HG03575 (cell line): ENCODE measurements around the gene CNNM2.

Experiments
- ATAC-seq: cut with Tn5 transposase; IDR thresholded peaks from one replicate; pipeline ENCODE4 v1.9.1; 2021; ENCODE audit not compliant: unreplicated experiment, insufficient number of reproducible peaks, low FRiP score; ENCODE audit errors: extremely low read depth

Gene CNNM2

DNA sequence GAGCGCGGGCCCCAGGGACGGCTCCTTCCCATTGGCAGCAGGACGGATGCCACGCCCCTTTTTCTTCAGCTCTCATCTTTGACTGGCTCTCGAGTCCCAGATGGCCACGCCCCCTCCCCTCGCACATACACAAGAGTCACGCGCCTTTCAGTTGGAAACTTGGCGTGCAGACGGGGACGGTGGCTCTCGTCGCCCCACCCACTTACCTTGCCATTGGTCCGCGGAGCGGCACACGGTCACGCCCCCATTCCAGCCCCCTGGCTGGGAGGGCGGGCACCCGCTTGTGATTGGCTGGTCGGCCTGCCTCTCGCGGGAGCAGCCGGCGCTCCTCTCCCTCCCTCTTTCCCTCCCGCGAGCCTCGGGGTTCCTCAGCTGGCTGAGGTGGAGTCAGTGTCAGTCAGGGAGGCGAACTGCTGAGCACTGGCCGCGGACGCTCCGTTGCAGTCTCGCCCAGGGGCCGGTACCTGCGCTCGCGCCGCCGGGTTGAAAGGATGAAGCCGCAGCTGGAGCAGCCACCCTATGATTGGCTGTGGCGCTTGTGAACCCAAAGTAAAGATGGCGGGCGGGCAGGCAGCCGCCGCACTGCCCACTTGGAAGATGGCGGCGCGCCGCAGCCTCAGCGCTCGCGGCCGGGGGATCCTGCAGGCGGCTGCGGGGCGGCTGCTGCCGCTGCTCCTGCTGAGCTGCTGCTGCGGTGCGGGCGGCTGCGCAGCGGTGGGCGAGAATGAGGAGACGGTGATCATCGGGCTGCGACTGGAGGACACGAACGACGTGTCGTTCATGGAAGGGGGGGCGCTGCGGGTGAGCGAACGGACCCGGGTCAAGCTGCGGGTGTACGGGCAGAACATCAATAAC, at the start of gene CNNM2:
TSS of gene CNNM2 (plus strand) at position 333 of the 855 bp plus-strand sequence. CDS start at position 520, 187 bp downstream.
- ATAC-seq = peak; percentile 69

DNA sequence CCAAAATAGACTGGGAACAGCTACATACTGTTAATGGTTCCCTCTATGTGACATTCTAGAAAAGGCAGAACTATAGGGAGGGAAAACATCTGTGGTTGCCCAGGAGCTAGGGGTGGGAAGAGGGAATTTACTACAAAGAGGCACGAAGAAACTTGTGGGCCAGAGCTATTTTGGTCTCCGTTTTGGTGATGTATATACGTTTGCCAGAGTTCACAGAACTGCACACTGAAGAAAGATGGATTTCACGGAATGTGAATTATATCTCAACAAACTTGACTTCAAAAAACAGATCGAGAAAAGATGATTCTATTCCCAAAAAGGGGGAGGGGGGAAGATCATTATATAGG, 49.2 kb upstream of the CNNM2 start:
- ATAC-seq = no peak

DNA sequence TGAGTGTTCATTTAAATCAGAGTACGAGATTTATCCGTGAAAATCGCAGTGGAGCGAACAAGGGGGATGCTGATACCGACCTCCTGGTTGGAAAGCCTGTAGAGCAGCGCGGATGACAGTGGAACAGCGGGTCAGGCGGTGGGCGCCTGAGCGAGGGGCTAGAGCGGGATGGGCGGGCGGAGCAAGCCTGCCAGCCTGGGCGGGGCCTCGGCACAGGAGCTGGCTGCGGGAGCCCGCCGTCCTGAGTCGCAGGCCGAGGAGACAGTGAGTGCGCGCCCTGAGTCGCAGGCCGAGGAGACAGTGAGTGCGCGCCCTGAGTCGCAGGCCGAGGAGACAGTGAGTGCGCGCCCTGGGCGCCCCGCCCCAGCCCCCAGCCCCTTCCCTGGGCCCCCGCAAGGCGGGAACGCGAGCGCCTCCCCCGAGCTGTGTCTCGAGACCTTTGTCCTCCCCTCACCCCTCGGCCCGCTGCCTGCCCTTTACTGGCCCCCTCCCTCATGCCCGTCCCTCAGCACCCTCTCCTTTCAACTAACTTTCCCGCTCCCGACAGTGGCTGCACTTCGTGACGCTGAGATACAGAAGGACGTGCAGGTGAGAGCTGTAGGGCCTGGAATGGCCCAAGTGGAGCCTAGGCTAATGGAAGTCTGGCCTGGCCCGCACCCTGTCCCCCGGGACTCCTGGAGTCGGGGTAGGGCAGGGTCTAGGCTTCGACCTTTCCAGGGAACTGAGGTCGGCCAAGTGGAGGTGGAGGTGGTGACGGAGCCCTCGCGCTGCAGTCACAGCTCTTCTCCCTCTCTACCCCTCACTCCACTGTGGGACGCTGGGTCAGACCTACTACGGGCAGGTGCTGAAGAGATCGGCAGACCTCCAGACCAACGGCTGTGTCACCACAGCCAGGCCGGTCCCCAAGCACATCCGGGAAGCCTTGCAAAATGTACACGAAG, 48.6 kb upstream of the CNNM2 start, which contains the start of gene AS3MT:
TSS of gene AS3MT (plus strand) at position 213 of the 941 bp plus-strand sequence. CDS start at position 336, 123 bp downstream.
- ATAC-seq = no peak

DNA sequence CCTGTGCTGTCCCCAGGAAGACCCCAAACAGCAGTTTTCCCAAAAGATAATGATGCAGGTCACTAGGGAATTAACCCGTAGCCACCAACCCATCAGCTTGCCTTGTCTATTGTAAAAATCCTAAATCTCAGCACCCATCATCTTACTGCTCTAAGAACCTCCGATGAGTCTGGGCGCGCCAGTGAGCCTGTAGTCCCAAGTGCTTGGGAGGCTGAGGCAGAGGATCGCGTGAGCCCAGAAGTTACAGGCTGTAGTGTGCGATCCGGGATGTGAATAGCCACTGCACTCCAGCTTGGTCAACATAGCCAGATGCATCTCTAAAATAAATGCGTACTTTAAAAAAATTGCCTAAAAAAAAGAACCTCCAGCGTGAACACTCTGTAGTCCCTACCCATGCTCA, 47.9 kb upstream of the CNNM2 start:
- no peak for ATAC-seq

DNA sequence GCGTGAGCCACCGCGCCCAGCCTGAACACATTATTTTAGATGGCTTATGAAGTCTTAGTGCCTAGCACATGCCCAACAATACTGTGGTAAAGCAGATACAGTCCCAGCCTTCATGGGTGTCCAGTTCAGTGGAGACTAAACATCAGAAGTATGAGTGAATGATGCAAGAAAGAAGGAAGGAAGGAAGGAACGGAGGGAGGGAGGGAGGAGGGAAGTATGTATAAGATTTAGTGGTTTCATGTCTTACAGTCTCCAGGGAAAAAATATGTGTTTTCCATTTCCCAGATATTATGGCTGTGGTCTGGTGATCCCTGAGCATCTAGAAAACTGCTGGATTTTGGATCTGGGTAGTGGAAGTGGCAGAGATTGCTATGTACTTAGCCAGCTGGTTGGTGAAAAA, 45.9 kb upstream of the CNNM2 start:
- no peak for ATAC-seq

DNA sequence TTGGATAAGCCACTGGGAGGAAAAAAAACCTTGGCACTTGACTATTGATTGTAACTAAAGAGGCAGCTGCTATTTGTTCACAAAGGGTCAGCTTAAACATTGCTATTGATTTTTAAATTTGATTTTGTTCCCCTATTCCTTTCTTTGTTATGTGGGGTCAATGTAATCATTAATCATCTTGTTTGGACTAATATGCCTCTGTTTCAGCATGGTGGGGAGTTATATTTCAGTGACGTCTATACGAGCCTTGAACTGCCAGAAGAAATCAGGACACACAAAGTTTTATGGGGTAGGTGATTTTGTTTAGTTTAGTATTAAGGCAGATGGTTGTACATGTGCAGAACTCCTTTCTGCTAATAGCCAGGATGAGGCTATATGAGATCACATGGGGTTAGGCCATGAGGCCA, 41.3 kb upstream of the CNNM2 start:
- ATAC-seq = no peak

DNA sequence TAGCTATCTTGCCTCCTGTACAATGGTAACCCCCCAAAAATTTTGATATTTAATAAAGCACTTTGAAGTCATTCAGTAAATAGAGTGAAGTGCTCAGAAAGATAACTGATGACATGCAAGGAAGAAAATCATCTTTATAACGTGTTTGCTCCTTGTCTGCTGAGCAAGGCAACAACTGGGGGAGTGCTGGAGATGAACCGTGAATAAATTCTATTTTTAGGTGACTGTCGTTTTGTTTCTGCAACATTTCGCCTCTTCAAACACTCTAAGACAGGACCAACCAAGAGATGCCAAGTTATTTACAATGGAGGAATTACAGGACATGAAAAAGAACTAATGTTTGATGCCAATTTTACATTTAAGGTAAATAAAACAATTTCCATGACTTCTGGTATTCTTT, 39.5 kb upstream of the CNNM2 start:
- ATAC-seq = no peak

DNA sequence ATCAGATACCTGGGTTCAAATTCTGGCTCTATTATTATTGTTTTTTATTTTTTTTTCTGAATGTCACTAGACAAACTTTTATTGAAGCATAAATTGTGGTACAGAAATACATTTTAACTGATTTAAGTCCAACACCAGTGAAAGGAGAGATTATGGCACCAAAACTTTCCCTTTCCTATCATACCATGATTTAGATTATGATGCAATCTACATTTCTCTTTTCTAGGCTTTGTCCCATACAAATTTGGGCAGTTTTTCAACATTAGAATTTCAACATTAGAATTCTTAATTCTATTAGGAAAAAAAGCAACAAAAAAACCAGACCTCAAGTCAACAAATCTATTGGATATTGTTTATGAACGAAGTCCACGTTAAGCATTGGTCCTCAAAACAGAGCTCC, 37.8 kb upstream of the CNNM2 start:
- ATAC-seq = no peak

DNA sequence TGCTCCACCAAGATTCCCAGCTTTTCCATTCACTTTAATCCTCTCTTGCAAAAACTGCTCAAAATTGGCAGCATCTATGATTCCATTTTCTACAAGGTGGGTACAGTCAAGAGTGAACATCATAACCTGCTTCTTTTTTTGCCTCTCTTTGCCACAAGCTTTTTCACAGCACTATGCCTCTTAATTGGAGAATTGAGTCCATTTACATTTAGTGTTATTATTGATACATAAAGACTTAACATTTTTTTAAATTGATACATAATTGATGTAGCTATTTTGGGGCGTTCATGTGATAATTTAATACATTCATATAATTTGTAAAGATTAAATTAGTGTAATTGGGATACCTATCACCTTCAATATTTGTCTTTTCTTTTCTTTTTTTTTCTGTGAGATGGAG, 30.0 kb upstream of the CNNM2 start:
- ATAC-seq = no peak

DNA sequence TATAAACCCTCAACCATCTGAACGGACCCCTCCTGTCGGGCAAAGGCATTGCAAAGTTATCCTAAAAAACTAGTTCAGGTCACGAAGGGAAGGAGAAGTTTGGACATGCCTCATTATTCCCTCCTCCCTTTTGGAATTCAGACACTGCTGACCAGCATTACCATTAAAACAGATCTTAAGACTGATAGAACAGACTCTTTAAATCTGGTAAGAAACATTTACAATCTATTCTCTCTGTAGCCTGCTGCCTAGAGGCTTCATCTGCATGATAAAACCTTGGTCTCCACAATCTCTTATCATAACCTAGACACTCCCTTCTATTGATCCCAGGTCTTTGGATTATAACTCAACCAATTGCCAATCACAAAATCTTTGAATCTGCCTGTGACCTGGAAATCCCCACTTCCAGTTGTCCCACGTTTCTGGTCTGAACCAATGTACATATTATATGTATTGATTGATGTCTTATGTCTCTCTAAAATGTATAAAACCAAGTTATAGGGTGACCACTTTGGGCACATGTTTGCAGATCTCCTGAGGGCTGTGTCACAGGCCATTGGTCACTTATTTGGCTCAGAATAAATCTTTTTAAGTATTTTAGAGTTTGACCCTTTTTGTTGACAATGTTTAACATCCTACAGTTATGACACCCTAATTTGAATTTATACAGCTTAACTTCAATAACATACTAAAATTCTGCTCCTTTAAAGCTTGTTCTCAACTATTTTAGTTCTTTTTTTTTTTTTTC, 23.5 kb upstream of the CNNM2 start:
- ATAC-seq = no peak

DNA sequence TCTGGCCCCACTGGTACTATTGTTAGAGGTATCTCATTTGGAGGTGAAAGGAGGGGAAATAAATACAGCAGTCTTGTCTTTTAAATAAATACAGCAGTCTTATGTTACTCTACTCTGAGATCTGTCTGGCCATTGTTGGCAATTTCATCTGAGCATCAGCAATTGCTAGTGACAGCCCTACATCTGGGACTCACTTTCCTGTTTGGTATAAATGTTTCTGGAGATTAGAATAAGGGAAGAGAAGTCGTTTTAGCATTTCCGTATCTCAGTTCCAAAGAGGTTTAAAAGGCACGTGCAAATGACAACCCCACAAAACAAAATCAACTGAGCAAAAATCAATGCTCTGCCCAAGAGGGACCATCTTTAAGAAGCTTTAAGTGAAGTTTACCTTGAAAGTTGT, 18.1 kb upstream of the CNNM2 start:
- ATAC-seq = no peak

DNA sequence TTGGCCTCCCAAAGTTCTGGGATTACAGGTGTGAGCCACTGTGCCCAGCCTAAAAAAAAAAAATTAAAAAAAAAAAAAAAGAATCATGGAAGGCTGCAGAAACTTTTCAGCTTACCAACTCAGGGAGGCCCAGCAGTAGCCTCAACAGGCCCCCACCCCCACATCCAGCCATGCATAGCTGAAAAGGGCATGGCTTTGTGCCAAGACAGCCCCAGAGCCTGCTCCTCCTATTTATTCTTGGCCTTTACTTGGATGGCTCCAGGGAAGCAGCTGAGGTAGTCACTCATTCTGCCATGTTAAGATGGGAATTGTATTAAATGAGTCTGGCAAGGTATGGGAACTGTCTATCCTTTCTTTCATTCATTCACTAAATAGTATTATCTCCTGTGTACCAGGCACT, 13.7 kb upstream of the CNNM2 start:
- no peak for ATAC-seq

DNA sequence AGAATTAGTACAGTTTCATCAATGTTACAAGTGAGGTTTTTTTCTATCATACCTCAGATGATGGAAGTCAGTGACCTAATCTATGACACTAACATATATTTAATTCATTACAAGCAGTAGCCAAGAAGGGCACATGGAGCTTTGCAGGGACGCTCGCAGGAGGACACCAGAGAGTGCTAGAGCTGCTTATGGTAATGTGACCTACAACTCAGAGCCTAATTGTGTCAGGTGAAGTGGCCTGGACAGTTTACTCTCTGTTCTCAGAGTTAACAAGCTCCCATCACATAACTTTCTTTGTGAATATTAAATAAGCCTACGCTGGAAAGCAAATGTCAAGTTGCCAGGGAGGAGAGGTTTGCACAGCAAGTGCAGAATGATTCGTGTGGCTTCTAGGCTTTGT, 11.6 kb upstream of the CNNM2 start:
- ATAC-seq = no peak

DNA sequence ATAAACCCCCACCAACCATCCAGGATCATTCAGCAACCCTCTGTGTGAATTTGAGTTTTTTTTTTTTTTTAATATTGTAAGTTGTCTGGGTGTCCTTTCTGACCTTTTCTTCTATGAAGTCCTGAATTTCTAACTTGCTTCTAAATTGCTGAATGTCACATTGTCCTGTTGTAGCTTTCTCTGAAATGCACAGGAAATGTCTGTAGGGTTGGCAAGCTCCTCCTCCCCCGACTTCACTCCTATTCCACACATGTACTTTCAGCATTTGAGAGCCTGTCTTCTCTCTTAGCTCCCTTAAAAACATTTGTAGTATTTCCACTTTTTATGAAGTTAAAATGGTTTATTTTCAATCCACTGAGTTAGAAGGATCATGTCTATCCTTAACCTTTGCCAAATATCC, 3.3 kb upstream of the CNNM2 start:
- ATAC-seq = no peak

DNA sequence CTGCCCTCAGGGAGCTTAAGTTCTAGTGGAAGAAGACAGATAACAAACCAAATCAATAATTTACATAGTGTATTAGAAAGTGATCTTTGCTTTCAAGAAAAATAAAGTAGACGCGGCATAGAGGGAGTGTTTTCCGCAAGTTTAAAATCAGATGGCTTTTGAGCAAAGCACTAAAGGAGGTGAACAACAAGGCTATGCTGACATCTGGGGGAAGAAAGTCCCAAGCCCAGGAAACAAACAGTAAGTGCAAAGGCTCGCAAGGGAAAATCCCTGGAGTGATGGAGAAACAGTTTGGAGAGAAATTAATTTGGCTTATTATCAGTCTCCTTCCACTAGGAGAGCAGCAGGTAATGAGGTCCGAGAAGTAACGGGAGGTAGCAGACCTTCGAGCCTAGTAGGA, 1.9 kb upstream of the CNNM2 start:
- no peak for ATAC-seq

DNA sequence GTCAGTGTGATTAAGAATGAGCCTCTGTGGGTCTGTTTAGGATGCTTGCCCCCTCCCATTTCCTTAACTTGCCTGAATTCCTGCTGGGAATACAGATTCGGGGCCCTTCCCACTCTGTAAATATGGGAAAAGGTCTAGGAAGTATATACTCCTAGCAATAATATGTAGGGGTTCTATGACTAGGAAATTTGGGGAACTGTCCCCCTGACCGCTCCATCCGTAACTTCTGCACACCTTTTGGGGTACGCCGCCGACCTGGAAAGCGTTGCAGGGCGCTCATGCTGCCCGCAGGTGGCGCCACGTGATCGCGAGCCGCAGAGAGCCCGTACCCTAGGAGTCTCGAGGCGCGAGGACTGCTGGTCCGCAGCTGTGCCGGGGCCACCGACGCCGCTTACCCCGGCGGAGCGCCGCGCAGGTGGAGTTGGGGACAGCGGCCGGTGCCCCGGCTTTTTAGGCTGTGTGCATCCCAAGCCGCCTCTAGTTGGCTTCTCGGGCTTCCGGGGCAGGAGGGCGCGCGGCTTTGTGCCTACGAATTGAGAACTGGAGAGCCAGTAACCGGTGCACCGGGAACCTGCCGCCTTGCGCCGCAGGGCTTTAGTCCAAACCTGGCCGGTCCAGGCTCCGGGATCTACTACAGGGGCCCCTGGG, 656 bp upstream of the CNNM2 start:
- ATAC-seq = no peak

DNA sequence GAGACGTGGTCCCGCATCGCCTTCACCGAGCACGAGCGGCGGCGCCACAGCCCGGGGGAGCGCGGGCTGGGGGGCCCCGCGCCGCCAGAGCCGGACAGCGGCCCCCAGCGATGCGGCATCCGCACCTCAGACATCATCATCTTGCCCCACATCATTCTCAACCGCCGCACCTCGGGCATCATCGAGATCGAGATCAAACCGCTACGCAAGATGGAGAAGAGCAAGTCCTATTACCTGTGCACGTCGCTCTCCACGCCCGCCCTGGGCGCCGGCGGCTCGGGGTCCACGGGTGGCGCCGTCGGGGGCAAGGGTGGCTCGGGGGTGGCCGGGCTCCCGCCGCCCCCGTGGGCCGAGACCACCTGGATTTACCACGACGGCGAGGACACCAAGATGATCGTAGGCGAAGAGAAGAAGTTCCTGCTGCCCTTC, 737 bp downstream of the CNNM2 start:
- ATAC-seq = no peak

DNA sequence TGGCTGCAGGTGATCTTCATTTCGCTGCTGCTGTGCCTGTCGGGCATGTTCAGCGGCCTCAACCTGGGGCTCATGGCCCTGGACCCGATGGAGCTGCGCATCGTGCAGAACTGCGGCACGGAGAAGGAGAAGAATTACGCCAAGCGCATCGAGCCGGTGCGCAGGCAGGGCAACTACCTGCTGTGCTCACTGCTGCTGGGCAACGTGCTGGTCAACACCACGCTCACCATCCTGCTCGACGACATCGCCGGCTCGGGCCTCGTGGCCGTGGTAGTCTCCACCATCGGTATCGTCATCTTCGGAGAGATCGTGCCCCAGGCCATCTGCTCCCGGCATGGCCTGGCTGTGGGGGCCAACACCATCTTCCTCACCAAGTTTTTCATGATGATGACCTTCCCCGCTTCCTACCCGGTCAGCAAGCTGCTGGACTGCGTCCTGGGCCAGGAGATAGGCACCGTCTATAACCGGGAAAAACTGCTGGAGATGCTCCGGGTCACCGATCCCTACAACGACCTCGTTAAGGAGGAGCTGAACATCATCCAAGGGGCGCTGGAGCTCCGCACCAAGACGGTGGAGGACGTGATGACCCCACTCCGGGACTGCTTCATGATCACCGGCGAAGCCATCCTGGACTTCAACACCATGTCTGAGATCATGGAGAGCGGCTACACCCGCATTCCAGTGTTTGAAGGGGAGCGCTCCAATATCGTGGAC, 1.3 kb downstream of the CNNM2 start:
- ATAC-seq = no peak
